Measurements from ENCODE around the gene NPM3.

NPM3 gene

DNA sequence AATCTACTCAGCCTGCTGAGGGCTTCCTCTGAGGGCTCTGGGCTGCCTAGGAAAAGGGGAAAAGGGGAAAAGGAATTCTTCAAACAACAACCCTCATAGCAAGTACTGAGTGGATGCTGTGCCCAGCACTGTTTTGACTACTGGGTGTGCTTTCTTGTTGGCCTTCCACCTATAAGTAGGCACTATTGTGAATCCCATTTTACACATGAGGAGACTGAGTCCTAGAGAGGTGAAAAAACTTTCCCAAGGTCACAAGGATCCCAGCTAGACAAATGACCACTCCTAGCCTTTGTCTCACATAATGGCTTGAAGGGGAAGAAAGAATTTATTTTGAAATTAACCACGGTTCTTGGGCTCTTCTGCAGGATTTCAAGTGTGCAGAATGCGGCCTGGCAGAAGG is 24.4 kb downstream of the NPM3 start:
- no peak for DNase-seq (ENCODE audit: low read depth in 2 of 2)

DNA sequence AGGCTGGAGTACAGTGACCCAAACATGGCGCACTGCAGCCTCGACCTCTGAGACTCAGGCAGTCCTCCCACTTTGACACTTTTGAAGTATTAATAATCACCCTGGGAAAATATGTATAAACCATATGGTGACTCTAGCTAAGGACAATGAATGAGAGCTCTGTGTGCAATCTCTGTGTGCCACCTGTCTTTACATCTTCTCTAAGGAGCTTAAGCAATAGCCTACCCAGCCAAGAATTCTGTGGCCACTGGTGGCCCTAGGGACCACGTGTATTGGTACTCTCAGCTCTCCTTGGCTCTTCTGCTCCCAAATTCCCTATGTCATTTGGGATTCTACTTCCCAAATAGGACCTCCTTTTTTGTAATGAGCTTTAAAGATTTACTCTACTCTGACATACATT is 31.0 kb downstream of the NPM3 start:
- no peak for DNase-seq (ENCODE audit: low read depth in 2 of 2)

DNA sequence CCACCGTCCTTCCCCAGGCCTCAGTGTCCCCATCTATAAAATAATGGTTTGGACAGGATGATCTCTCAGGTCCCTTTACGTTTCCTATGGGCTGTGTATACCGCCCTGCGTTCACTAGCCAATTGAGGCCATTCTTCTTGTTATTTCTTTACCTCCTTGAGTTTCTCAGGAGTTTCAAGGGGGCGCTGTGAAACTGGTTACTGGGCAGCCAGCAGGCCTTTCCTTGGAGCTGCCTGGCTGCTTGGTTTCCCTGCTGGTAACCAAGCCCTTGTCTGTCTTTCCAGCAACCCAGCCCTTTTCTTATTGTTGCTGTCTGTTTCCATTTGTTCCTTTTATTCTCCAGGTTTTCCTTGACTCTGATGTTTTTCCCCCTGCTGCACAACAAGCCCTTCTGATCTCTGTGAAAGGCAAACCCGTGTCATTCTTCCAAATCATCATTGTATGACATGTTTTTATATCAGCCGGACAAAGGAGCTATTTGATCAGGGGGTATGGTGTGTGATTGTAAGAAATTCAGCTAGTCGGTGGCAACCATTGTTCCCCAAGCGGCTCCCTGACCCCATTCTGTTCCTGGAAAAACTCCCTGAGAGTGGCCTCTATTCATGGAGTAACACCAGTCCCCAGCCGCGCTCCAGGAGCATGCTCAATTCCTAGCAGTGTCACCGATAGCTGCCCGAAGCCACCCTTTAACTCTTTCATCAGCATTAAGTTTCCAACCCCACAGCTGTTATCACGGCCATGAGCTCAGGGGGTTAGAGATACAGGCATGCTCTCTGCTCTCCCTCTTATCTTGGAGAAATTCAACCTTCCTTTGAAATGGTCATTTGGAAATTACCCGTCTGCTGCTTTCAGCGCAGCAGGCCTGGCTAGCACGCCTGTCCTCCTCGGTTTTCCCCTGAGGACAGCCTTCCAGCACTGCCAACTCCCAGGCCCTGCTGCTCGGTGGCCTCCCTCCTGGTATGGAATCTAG is 33.9 kb downstream of the NPM3 start:
- DNase-seq (ENCODE audit: low read depth in 2 of 2): no peak

DNA sequence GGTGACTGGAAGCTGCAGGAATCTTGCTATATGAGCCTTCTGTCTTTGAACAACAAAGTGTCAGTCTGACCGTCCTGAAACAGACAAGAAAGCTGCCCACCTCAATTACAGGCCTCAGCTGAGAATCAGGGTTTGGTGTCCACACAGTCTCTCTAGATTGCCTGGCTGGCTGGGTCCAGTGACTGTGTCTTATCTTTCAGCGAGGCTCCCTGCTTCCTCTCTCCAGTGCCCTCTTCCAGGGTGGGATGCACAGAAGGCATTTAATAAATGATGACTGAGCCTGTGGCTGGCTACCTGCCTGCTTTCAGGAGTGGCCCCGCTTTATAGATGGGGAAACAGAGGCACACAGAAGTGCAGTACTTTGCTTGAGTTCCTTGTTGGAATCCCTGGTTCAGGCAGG is 34.8 kb downstream of the NPM3 start:
- DNase-seq (ENCODE audit: low read depth in 2 of 2): no peak

DNA sequence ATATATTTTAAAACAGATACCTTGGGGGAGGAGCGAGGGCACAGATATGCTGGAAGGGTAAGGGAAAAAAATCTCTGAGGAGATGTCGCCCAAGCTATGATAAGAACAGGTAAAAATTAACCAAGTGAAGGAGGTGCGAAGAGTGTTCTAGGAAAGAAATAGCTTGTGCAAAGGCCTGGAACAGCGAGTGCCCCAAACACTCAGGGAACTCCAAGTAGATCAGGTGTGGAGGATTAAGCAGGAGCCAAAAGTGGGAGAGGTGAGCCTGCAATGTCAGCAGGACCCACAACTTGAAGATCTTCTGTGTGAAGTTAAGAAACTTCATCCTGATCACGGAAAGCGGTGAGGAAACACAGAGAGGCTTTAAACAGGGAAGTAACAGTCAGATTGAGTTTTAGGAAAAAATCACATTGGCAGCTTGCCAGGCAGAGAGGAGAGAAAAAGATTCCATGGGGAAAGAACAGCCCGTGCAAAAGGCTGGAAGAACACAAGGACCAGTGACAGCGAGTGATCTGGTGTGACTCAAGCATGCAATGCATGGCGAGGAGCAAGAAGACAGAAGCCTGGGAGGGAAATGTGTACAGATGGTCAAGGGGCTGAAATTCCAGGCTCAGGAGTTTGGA is 38.1 kb downstream of the NPM3 start:
- no peak for DNase-seq (ENCODE audit: low read depth in 2 of 2)

DNA sequence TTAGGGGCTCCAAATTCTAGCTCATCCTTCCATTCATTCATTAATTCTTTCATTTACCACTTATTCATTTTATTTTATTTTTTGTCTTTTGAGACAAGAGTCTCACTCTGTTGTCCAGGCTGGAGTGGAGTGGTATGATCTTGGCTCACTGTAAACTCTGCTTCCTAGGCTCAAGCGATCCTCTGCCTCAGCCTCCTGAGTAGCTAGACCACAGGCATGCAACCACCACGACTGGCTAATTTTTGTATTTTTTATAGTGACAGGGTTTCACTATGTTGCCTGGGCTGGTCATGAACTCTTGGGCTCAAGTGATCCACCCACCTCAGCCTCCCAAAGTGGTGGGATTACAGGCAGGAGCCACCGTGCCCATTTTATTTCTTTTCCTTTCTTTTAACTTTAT is 39.0 kb downstream of the NPM3 start:
- no peak for DNase-seq (ENCODE audit: low read depth in 2 of 2)

DNA sequence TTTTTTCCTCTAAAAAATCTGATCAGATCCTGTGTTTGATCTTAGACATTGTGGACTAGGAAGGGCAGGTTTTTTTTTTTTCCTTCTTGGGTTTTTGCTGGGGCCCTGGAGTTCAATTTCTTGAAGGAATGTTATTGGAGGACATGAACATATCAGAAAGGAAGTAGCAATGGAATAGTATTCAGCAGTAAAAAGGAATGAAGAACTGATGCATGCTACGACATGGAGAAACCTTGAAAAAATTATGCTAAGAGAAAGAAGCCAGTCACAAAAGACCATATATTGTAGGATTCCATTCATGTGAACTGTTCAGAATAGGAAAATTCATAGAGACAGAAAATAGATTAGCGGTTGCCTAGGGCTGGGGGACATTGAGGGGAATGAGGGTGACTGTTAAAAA is 41.3 kb downstream of the NPM3 start:
- no peak for DNase-seq (ENCODE audit: low read depth in 2 of 2)

DNA sequence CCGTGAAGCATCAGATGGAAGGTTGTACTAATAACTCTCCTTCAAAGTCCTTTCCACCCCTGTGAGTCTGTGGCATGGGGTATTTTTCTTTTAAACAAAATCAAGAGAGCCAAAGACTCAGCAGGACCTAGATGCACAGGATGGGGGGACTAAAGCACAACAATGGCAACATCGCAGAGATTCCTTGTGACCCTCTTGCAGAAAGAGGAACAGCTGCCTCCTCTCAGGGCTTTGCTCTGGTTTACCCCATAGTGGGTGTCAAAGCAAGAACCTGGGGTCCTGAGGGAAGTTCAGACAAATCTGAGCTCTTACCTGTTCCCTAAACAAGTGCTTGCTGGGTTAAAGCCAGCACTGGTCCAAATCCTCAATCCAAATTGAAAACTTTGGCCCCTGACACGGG is 46.6 kb downstream of the NPM3 start:
- no peak for DNase-seq (ENCODE audit: low read depth in 2 of 2)

DNA sequence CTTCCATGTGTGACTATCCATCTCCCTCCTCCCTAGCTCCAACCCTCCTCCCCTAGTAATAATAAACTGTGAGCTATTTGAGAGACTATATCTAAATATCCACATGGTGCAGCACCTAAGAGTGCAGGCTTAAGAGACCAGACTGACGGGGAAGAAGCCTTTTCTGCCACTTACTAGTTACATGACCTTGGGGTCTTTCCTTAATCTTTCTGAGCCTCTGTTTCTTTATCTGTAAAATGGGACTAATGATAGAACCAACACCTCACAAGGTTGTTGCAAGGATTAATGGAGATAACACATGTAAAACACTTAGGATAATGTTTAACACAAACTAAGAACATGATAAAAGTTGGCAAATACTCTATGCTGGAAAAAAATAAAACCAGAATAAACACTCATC is 51.1 kb downstream of the NPM3 start:
- no peak for DNase-seq (ENCODE audit: low read depth in 2 of 2)
